Measurements from ENCODE around the gene RMDN2.
"Not testable (repeated sequence)": the region's sequence is repeated elsewhere in the genome, so short reads cannot be mapped to it uniquely, and the experiment has no call there.

The RMDN2 gene

GRCh38 chr2:37997629-37998028, 72.5 kb downstream of the RMDN2 start:
- no peak for FAIRE-seq

GRCh38 chr2:38000485-38001222, 75.6 kb downstream of the RMDN2 start:
- no peak for FAIRE-seq

GRCh38 chr2:38010187-38010586, 85.1 kb downstream of the RMDN2 start:
- not testable (repeated sequence) for FAIRE-seq

GRCh38 chr2:38010995-38011394, 85.9 kb downstream of the RMDN2 start:
- no peak for FAIRE-seq

GRCh38 chr2:38013158-38013752, 88.2 kb downstream of the RMDN2 start:
- FAIRE-seq, result no peak

GRCh38 chr2:38016219-38016618, 91.1 kb downstream of the RMDN2 start:
- no peak for FAIRE-seq

GRCh38 chr2:38017836-38018235, 92.7 kb downstream of the RMDN2 start:
- no peak for FAIRE-seq

GRCh38 chr2:38020359-38021069, 95.4 kb downstream of the RMDN2 start:
- not testable (repeated sequence) for FAIRE-seq

- no peak for FAIRE-seq
These were observed 96.5 kb downstream of the RMDN2 start for GRCh38 chr2:38021589-38021988.

GRCh38 chr2:38026846-38027245, 101.8 kb downstream of the RMDN2 start:
- no peak for FAIRE-seq

GRCh38 chr2:38028829-38029228, 103.7 kb downstream of the RMDN2 start:
- no peak for FAIRE-seq

- FAIRE-seq, result no peak
These were observed 104.4 kb downstream of the RMDN2 start for GRCh38 chr2:38029512-38029911.

- no peak for FAIRE-seq
These were observed 105.7 kb downstream of the RMDN2 start for GRCh38 chr2:38030635-38031355.

GRCh38 chr2:38032946-38033345, 107.9 kb downstream of the RMDN2 start:
- no peak for FAIRE-seq

- no peak for FAIRE-seq
These were observed 108.6 kb downstream of the RMDN2 start for GRCh38 chr2:38033646-38034045.

GRCh38 chr2:38035968-38036367, 110.9 kb downstream of the RMDN2 start:
- no peak for FAIRE-seq

- no peak for FAIRE-seq
These were observed 112.2 kb downstream of the RMDN2 start for GRCh38 chr2:38037325-38037724.

GRCh38 chr2:38037757-38038621, 112.9 kb downstream of the RMDN2 start:
- no peak for FAIRE-seq

- no peak for FAIRE-seq
These were observed 113.6 kb downstream of the RMDN2 start for GRCh38 chr2:38038682-38039081.

GRCh38 chr2:38039121-38039910, 114.2 kb downstream of the RMDN2 start:
- FAIRE-seq, result no peak

GRCh38 chr2:38045811-38046210, 120.7 kb downstream of the RMDN2 start:
- no peak for FAIRE-seq

Measured in colon (tissue), 2 donors.